Central memory CD4-positive, alpha-beta T cell (primary cell): ENCODE measurements around the gene LRRC32.

Experiments used
- DNase-seq: peaks from one replicate; pipeline ENCODE4 v3.0.0; 2022

The LRRC32 gene

DNA sequence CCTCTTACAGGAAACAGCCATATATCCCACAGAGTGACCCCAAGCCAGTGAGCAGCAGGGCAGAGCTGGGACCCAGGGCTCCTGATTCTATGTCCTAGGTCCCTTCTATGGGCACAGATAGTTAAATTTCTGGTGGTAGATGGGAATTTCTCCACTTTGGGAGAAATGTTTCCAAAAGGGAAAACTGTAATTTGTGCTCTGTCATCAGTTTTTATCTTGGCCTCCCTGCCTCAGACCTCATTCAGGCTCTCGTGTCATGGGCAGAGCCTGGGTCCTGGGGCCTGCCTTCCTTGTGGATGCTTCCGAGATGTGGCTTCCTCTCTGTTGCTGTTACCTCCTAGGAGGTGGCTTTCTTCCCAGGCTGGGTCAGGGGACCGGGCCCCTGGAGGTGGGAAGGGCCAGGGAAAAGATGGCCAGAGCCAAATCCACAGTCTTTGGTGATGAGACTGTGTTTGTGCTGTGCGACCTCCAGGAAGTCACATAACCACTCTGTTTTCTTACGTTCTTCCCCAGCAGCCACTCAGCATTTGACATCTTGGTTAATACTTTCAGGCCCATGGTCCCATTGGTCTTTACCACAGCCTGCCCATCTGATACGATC lies 8.6 kb downstream of the LRRC32 start:
- DNase-seq, result no peak

DNA sequence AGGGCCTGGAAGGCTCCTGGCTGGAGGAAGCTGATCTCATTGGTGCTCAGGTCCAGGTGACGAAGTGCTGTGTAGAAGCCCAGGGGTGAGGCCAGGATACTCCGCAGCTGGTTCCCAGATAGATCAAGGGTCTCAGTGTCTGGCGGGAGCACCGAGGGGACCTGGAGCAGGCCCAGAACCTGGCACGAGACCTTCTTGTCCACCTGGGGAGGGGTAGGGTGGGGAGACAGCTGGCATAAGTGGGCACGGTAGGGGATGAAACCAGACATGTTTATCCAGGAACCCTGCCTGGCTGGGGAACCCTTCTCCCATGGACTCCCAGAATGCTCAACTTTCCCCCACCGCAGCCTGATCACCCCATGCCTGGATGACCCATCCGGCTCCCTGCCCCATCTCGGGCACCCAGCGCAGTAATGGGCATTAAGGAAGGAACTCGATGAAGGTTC lies 9.2 kb downstream of the LRRC32 start:
- no peak for DNase-seq

DNA sequence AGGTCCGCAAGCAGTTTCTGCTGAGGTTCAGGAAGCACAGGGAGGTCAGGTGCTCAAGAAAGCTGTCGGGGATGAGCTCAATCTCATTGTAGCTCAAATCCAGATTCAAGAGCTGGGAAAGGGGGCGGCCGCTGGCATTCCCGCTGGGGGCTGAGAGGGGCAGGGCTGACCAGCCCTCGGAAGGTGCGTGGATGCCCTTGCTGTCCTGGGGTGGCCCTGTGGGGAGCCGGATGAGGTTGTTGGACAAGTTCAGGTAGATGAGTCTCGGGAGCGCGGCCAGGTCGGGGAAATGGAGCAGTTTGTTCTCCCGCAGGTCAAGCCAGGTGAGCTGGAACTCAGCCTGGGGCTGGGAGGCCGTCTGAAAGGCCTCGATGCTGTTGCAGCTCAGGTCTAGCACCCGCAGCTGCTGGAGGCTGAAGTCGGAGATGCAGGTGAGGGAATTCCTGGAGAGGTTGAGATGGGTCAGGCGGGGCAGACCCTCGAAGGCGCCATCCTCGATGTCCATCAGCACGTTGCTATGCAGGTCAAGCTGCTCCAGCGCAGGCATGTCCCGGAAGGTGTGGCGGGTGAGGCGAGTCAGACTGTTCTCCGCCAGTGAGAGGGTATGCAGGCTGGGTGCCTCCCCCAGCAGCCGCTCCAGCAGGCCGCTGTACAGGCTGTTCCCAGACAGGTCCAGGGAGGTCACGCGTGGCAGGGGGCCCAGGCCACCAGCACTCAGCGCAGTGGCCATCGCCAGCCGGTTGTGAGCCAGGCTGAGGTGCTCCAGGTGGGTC lies 9.8 kb downstream of the LRRC32 start:
- DNase-seq, result no peak

DNA sequence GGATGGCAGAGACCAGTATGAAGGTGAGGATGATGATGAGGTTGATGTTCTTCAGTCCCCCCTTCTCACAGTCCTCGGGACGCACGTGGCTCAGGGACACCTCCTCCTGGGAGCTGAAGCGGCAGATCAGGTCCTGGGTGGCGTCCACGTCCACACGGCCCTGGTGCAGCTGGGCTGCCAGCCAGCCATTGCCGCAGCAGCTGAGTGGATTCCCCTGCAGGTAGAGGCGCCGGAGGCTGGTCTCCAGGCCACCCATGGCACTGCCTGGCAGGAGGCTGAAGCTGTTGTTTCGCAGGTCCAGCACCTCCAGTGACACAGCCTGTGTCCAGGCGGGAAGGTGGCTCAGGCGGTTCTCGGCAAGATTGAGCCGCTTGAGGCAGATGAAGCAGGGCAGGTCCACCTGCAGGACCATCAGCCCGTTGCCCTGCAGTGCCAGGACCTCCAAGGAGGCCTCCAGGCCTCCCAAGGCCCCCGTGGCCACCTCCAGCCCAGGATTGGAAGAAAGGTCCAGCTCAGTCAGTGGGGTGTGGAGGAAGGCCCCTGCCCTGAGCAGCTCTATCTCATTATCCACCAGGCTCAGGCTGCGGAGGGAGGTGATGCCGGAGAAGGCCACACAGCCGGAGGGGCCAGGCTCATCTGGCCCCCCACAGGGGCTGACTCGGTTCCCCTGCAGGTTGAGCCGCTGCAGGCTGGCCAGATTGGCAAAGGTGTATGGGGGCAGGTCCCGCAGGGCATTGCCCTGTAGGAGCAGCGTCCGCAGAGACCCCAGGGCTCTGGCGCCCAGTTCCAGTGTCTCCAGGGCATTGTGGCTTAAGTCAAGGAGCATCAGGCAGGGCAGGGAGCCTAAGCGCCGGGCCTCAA lies 10.6 kb downstream of the LRRC32 start:
- DNase-seq, result no peak

DNA sequence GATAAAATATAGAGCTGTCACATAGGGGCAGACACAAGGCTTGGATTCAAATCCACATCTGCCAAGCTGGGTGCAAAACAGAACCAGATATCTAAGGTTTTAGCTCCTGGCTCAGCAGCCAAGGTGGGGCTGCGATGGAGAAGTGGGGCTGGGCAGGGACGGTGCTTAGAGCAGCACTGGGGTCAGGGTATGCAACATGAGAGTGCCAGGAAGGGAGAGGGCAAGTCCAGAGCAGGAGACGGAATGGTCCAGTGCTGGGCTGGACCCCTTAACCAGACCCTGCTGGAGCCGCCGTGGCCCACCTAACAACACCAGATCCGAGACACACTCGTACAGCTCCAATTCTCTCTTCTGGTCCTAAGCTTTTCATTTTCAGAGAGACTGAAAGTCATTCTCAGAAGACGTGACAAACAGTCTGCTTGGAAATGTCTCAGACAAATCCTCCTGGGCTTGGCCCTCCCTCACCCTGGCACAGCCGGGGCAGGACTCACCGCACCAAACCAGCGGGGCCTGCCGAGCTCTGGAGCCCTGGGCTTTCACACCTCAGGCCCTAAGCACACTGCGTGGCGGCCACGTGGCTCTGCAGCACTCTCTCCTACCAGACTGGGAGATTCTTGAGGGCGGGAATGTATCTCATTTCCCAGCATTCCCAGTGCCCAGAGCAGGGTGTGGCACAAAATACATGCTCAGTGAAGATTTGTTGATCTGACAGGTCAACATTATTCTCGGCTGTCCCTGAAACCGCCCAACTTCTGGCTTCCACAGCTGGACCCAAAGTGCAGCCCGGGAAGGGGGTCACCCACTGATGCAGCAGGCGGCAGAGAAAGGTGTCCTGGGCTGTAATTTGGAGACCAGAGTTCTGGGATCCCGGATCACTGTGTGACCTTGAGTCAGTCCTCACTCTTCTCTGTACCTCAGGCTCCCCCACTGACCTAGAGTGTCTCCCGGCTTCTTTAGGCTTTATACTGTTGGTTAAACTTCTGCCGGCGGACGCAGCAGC lies 11.6 kb downstream of the LRRC32 start:
- no peak for DNase-seq

DNA sequence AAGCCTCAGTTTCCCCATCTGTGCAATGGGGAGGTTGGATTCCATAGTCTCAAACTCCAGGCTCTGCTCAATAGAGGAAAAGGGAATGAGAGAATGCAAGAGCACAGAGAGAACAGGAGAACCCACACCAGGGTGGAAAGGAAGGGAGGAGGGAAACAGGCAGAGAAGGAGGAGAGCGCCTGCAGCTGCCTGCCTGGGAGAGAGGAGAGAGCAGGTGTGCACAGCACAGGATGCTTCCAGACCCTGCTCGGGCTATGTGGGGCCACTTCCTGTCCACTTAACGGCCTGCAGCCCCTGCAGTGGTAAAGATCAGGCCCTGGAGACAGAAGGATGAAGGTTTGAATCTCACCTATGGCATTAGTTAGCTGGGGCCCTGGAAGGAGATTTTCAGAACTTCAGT lies 12.3 kb downstream of the LRRC32 start:
- DNase-seq, result no peak

DNA sequence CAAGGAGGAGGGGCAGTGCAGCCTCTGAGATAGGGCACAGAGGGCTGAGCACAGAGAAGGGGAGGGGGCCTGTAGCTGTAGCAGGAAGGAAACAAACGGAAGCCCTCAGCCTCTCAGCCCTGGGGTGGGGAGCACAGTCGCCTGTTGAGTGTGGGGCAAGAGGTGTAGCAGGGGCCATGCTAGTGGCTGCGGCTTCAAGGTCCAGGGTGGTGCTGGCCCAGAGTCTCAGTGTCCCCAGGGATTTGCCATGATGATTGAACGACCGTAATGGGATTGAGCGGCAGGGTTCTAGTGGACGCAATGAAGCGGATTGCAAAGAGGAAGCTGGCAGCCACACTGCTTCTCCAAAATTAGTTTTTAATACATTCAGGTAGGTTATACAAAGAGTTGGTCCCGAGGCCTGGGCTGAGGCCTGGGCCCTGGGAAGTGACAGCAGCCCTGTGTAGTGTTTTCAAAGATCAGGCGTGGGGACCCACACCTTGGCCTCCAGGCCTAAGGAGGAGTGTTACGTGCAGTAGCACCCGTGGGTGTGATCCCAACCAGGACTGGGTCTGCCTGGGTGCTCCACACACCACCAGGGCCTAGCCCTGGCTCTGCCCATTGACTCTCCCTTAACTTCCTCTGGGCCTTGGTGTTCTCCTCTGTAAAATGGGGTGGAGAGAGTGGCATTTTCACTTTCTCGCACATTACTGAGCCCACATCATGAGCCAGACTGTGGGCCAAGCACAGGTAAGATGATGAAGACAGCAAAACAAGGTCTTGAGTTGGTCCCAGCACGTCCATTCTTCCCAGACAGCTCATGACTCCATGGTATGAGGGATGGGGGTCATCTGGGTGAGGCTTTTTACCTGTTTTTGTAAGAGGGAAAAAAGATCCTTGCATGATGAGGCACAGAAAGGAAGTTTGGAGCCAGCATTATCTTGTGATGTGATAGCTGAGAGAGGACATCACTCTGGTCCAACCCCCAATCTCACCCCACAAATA lies 13.1 kb downstream of the LRRC32 start:
- DNase-seq, result no peak

DNA sequence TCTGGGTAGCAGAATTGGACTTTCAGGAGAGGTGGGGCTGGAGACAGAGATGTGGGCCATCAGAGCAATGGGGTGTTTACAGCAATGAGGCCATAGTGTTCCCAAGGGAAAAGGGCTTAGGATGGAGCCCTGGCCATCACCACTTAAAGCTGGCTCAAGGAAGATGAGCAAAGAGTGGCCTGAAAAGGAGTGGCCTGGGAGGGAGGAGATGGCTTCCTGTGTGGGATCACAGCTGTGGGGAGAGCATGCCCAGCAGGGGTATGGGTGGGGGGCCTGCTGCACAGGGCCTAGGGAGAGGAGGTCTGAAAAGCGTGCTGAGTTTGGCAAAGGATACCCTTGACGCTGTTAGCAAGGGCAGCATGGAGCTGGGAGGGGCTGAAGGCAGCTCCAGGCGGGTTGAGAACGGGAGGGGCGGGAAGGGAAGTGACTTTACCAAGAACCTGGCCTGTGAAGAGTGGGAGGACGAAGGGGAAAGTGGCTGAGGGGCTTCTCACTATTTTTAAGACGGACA lies 13.9 kb downstream of the LRRC32 start:
- DNase-seq, result no peak

DNA sequence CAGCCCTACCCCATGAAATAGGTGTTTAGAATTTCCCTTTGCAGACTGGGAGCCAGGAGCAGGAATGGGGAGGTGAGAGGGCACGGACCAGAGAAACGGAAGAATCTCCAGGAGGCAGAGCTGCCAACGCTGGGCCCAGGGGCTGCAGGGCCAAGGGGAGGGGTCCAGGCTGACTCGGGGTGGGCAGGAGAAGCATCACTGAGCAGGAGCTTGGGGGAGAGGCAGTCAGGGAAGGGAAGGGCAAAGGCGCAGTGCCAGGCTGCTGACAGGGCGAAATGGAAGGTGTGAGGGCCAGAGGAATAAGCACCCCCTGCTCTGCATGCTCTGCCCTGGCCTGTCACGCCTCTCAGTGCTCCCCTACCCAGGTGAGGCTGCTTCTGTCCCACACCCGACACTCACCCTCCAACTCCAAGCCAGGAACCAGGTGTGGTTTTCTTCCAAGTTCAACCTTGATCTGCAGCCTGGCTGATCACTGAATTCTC lies 14.5 kb downstream of the LRRC32 start:
- no peak for DNase-seq

DNA sequence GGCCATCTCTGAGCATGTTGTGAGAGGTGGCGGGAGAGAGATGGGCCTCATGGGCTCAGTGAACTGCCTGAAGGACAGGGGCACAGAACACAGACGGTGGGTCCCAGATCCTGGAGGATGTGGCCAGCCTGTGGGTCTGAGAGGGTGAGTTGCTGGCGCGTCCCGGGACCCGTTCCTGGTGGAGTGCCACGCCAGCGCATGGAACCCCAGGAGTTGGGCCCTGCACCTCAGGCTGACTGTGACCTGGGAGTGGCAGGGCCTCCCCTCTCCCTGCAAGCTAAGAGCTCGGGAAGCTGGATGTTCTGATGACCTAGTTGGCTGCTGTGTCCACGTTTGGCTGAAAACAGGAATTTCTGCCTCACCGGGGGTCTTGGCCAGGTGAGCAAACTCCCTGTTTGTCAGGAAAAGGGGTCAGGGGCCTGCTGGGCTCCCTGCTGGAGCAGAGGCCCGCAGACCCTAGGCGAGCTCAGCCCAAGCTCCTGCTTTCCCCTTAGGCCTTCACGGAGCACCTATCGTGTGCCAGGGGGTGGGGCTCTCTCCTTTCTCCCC lies 15.0 kb downstream of the LRRC32 start:
- no peak for DNase-seq

DNA sequence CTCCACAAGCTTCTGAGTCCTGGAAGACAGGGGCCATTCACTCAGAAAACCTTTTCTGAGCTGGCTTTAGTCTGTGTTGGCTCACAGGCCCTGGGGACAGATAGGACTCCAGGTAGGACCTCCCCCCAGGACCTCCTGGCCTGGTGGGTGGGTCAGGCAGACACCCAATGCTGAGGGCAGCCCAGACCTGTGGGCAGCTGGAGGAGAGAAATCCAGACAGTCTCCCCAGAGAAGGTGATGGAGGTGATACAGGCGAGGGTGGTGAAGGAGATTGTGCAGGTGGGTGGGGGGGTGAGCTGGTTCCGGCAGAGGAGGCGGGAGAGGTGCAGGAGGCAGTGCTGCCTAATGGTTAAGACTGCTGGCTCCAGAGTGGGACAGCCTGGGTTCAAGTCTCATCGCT lies 15.6 kb downstream of the LRRC32 start:
- no peak for DNase-seq

DNA sequence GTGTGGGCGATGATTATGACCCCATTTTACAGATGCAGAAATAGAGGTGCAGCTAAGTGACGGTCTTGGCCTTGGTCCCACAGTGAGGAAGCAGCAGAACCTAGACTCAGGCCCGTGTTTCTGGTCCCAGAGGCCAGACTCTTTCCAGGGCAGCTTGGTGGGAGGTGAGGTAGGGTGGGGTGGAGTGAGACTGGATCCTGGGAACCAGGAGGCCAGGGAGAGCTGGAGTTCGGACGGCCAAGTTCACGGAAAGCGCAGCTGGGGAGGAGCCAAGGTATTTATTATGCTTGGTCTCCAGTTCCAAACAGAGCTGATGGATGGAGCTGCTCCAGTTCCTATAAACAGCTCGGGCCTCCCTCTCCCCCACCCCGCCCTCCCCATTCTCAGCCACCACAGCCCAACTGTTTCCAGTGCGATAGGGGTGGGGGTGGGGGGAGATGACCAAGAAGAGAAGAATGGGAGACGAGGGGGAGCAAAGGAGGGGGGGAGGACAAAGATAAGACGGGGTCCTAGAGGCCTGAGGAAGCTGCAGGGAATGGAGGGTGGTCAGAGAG lies 16.2 kb downstream of the LRRC32 start:
- no peak for DNase-seq

DNA sequence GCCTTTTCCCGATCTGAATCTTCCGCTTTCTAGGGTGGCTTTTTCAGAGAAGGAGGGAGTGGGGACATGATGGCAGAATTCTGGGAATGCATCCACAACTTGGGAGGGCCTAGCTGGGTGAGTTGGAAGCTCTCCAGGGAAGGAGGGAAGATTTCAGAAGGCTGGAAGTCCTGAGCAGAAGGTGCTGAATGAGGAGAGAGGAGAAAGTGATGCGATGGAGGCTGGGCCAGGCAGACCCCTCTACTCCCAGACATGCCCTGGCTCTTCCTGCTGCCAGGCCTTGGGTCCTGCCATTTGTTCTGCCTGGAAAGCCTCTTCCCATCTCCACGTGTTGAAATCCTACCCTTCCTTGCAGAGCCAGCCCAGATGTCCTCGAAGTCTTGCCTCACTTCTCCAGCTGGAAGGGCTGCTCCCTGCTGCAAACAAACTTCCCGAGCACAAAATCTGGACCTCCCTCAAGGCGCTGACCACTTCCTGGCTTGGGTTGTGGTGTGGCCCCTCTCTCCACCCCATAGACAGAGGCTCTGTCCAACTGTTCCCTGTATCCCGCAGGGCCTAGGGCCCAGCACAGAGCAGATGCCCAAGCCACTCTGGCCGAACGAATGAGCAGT lies 16.8 kb downstream of the LRRC32 start:
- DNase-seq, result no peak

DNA sequence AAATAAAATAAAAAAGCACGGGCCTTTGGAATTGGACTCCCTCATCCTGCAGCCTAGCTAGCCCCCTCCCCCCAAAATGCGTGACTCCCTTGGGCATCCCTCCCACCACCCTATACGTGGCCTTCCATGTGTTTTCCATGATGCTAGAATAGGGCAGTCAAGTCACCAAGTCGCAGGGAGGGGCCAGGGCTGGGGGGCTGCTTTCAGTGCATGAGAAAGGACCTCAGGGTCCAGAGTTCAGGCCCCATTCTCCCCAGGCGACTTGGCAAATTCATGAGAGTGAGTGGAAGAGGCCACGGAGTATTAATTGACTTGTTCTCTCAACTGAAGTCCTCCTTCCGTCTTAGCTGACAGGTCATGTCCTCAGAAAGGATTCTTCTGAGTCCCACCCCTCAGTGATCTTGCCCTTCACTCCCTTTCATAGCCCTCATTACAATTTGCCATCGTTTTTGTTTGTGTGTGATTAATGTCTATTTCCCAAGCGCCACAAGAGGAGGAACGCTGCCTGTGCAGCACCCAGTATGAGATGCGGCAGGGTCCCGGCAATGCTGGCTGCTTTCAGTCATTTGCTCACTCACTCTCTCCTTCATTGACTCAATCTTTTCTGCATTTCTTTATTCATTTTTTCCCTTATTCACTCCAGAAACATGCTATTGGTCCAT lies 17.4 kb downstream of the LRRC32 start:
- DNase-seq, result no peak

DNA sequence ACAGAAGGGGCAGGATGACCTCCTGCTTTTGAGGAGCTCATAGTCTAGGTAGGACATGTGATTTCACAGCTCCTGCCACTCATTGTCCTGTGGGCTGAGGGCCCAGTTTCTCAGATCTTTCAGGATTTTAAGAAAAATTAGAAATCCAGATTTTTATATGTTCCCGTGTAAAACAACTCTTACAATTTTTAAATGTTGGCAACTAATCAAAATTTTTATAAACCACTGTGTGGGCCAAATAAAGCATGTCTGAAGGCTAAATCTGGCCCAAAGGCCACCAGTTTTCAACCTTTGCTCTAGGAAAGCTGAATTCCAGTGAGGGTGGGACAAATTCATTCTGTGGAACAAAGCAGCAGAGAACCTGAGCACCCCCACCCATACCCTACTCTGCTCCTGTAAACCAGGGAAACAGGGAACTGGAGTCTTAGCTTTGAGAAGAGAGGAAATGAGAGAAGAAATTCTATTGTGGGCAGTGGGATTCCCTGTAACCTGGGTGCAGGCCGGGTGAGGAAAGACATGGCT lies 20.6 kb downstream of the LRRC32 start:
- no peak for DNase-seq

DNA sequence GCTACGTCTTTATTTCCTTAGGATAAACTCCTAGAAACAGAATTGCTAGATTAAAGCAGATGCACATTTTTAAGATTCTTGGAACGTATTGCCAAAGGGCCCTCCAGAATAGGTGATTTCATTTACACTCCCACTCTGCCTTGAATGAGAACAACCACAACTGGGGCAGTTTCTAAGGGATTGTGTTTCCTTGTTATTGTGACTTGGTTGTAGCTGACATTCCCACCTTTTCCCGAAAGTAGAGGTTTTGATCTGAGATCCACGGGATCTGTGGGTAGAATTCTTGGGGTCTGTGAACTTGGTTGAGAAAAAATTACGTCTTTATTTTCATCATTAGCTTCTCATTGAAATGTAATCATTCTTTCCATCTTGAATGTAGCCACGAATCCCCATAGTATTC lies 21.5 kb downstream of the LRRC32 start:
- DNase-seq, result no peak

DNA sequence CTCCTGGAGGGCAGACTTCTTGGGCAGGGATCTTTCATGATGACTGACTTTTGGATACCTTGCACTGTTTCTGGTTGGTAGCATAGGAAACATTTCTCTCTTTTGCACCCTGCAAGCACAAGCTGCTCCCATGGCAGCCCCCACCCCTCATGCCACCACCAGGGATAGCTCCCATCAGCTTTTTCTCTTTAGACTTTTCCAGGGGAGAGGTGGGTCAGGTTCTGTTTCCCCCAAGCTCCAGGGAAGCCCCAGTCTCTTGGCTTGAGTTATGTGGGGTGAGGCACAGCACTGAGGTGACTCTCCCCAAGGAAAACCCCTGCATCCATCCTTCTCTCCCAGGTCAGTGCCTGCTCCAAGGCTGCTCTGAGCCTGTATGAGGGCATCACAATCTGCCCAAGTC lies 22.5 kb downstream of the LRRC32 start:
- no peak for DNase-seq

DNA sequence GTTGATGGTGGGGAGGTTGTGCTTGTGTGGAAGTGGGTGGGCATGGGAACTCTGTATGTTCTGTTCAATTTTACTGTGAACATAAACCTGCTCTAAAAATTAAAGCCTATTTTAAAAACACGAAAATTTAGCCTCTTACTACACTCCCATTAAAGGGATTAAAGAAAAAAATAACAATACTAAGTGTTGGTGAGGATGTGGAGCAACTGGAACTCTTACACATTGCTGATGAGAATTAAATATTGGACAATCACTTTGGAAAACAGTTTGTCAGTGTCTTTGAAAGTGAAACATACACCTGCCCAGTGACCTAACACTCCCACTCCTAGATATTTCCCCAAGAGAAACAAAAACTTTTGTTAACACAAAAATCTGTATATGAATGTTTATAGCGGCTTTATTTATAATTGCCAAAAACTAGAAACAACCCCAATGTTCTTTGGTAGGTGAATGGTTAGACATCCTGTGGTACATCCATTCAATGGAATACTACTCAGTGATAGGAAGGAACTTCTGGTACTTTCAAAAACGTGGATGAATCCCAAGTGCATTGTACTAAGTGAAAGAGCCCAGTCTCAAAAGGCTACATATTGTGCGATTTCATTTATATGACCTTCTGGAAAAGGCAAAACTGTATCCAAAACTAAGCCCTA lies 23.5 kb downstream of the LRRC32 start:
- no peak for DNase-seq
